EL (cell line): ENCODE measurements around the gene BIRC7.
A peak's percentile ranks its signal among the peaks of the same experiment; 100 is the strongest.
"Not testable (repeated sequence)": the region's sequence is repeated elsewhere in the genome, so short reads cannot be mapped to it uniquely, and the experiment has no call there.

Source experiments
- DNase-seq: peaks from one replicate; pipeline ENCODE4 v3.0.0-alpha.2; 2016

The BIRC7 gene

GRCh38 chr20:63249891-63250290, 14.2 kb downstream of the BIRC7 start:
- DNase-seq = no peak

GRCh38 chr20:63251350-63251749, 15.6 kb downstream of the BIRC7 start:
- not testable (repeated sequence) for DNase-seq

GRCh38 chr20:63252284-63252711, 16.6 kb downstream of the BIRC7 start:
- DNase-seq = no peak

DNA sequence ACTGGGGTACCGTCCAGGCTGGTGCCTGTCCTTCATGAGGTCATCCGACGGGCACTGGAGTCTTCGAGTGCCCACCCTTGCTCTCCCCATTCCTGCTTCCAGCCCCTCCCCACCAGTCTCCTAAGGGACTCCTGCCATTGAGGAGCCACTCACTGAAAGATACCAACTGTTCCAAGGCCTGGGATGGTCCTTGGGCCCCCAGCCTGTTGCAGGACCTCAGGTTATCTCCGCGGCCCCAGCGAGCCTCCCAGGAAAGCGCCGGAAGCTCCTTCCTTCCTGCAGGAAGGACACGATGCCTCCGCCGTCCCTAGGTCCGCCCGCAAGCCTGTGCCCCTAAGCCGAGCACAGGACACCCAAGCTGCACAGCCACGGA, 17.3 kb downstream of the BIRC7 start:
- DNase-seq = no peak

- no peak for DNase-seq
Measured at GRCh38 chr20:63253438-63254231, 17.9 kb downstream of the BIRC7 start.

GRCh38 chr20:63254232-63254605, 18.5 kb downstream of the BIRC7 start, which contains the start of gene NKAIN4:
Gene NKAIN4, minus strand, starts transcription at chr20:63254463. Its CDS starts 13 bp downstream, at chr20:63254450.
- no peak for DNase-seq

DNA sequence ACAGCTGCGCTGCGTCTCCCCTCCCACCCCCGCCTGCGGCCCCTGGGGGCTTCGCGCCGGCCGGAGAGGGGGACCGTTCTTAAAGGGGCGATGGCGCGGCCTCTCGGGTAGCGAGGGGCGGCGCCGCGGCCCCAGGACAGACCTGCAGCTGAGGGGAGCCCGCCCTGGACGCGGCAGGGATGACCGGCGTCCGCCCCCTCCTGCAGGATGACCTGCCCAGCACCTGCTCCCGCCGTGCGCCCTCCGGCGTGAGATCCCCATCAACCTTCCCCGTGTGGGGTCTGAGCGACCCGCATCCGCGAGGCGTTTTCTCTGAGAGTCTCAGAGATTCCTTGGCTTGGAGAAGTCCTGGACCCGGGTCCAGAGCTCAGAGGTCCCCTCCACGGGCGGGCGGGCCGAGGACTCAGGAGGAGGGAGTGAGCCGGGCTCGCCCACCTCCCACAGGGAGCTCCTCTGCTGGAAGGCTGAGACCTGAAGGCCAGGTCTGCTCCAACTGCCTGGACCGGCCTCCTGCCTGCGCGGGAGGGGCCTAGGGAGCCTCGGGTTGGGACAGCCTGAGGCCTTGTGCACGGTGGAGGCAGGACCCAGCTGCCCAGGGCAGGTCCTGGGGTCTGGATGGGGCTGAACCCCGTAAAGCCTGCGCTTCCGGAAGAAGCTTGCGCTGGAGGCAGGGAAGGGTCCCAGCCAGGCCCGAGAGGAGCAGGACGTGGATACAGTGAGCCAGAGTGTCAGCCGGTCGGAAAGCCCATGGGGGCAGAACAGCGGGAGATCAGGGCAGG, 19.1 kb downstream of the BIRC7 start:
- DNase-seq = no peak

- DNase-seq = no peak
Measured at GRCh38 chr20:63255931-63256704, 20.4 kb downstream of the BIRC7 start.

- no peak for DNase-seq
Measured at GRCh38 chr20:63256954-63257353, 21.2 kb downstream of the BIRC7 start.

DNA sequence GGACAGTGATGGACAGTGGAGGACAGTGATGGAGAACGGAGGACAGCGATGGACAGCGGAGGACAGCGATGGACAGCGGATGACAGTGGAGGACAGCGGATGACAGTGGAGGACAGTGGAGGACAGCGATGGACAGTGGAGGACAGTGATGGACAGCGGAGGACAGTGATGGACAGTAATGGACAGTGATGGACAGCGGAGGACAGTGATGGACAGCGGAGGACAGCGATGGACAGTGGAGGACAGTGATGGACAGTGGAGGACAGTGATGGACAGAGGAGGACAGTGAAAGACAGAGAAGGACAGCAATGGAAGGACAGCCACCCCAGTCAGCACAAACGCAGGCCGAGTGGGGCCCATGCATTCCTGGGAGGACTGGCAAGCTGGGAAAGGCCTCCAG, 21.9 kb downstream of the BIRC7 start:
- DNase-seq = no peak

DNA sequence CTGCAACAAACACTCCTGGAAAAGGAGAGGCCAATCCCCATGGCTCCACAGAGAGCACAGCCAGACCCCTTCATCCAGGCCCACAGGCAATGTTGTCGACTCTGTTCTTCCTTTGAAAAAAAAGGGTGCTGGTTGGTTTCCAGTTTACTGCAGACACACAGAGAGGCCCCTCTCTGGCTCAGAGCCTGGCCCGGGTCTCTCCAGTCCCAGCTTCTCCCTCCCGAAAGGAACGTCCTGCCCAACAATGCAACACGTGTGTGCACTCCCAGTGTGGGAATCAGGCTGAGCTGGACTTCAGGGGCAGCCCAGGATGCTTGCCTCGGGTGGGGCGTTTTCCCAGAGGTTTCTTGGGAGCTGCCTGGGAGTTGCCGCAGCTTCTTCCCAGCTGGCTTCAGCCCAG, 23.1 kb downstream of the BIRC7 start:
- DNase-seq = peak; percentile 18

DNA sequence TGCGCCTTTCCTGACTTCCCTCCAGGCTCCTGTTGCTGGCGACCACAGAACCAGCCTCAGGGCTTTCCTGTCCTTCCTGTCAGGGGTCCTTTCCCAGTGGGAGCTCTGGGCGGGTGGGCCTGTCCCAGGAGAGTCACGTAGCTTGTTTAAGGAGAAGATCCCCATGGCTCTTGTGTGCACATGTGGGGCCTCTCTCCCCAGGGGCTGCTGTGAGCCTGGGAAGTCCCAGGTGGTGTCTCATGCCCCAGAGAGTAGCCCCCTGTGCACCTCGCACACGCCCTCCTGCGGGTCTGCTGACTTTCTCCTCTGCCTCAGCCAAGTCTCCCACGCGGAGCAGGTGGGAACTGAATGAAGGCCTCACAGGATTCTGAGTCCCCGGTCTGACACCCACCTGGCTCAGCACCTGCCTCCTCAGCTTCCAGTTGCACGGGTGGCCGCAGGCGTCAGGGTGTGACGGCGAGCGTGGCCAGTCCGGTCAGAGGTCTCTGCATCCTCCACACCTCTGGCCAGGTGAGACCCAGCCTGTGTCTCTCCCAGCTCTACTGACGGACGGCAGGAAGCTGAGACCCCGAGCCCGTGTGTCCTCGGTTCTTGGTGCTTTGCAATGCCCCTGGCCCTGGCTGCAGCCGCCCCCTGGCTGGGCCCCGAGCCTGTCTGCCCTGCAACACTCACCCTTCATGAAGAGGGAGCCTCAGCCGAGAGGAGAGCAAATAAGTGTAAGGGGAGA, 24.2 kb downstream of the BIRC7 start:
- DNase-seq = no peak

- DNase-seq = no peak
Measured at GRCh38 chr20:63260521-63260920, 24.8 kb downstream of the BIRC7 start.

- DNase-seq = no peak
Measured at GRCh38 chr20:63261060-63261794, 25.5 kb downstream of the BIRC7 start.

GRCh38 chr20:63261795-63262528, 26.3 kb downstream of the BIRC7 start:
- DNase-seq = no peak

DNA sequence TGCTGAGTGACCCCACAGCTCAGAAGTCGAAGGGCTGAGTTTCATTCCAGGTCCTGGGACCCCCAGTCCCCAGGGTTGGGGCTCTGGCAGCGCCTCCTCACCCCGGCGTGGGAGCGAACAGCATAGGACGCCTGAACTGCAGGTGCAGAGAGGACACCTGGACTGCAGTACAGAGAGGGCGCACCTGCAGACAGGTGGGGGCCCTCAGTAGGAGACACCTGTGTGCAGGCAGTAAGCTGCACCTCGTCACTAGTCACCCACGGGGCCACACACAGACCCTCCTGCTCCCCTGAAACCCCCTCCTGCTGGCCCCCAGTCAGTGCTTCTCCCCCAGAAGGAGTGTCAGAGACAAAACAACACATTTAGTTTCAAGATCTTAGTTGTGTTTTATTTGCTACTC, 27.1 kb downstream of the BIRC7 start:
- no peak for DNase-seq

GRCh38 chr20:63264000-63264399, 28.3 kb downstream of the BIRC7 start:
- no peak for DNase-seq

GRCh38 chr20:63264519-63264918, 28.8 kb downstream of the BIRC7 start:
- DNase-seq = no peak

DNA sequence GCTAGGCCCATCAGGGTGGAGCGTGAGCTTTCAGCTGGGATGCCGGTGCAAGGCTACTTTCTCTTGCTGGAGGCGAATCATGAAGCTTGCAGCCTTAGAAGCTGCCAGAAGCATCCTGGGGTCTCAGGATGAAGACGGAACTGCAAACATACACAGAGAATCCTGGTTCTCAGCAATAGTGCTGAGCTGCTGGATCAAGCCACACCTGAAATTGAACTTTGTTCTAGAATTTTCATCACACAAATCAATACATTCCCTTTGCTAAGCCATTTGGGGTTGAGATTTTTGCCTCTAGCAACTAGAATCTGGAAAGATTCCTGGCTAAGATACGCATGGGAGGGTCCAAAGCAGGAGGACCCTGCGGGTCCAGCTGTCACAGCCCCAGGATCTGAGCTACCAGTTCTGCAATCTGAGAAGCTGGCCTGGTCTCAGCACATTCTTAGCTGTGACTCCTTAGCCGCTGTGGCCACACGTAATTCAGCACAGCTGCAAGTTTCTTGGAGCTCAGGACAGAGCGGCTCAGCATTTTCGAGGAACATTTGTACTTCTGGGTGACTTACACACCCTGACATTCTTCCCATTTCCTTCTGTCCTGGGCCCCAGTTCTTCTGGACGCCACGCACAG, 30.3 kb downstream of the BIRC7 start:
- DNase-seq = peak; percentile 20

DNA sequence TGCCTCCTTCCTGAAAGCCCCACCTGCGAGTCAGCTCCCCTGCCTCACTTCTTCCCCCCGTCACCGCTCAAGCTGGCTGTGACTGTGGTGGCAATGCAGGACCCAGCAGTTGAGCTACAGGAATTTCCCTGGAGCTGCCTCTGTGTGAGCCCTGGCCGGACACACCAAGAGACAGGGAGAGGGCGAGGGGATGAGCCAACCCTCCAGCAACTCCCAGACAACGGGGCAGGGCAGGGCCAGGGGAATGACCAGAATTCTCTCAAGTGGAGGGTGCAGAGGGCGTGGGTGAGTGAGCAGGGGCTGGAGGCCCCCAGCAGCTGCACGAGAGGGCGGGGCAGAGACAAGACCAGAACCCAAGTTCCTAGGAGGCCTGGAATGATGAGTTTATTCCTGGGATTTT, 32.0 kb downstream of the BIRC7 start:
- no peak for DNase-seq

GRCh38 chr20:63268256-63268655, 32.6 kb downstream of the BIRC7 start:
- DNase-seq = no peak
